H1 (cell line): ENCODE measurements around the gene PTGES3L. TPM values are rescaled to one million over a fixed set of nuclear protein-coding genes. Genes with fewer than 3 reads are reported as not detected.

Source experiments
- CBX5 ChIP-seq: fragments of 300-800, 300-1000 bp; sonication (generic); IDR thresholded peaks from 2 replicates; pipeline ENCODE4 v1.7.1; 2016; ENCODE audit warnings: antibody characterized with exemption, low read length, low read depth
- MAFK ChIP-seq: IDR thresholded peaks from 2 replicates; pipeline ENCODE4 v1.6.1; 2012; ENCODE audit warnings: low read depth, mild to moderate bottlenecking, improper control_type of control experiment, low read length
- POU5F1 ChIP-seq: IDR thresholded peaks from 2 replicates; pipeline ENCODE4 v1.6.1; 2011; ENCODE audit warnings: low read depth, mild to moderate bottlenecking, low read length, moderate library complexity
- RNF2 ChIP-seq: fragments of 200-900, 300-1000 bp; sonication (generic); IDR thresholded peaks from 2 replicates; pipeline ENCODE4 v1.7.1; 2016; ENCODE audit warnings: borderline replicate concordance, low read depth, mild to moderate bottlenecking, antibody characterized with exemption, low read length; ENCODE audit not compliant: poor library complexity, severe bottlenecking; ENCODE audit errors: missing control alignments
- SIRT6 ChIP-seq: IDR thresholded peaks from one replicate; pipeline ENCODE4 v1.7.1; 2012; ENCODE audit warnings: low read length, inconsistent platforms
- polyA plus RNA-seq, 7 experiments: library from polyadenylated mRNA; depleted of rRNA in 3 of 7; stranded (reverse) in 5 of 7; unstranded in 2 of 7; fragments of >200 nt in 5 of 7; fragments of 200-250 nt in 2 of 7; gene quantifications; 1 replicate in 5 of 7; 2 replicates in 1 of 7; 4 replicates in 1 of 7; pipeline versions ENCODE4 v1.2.1 to v1.2.3, GENCODE V29; 2011 to 2013; ENCODE audit warnings: missing spikeins in 2 of 7, mixed read lengths in 2 of 7
- total RNA-seq: library from RNA; stranded (reverse); fragmentation: NEBNext Ultra II Directional; extraction: Animal tissue kit (Norgen Biotek cat#: 25700); gene quantifications from 2 replicates; pipeline ENCODE4 v1.2.1, GENCODE V29; 2021

Gene PTGES3L
- total and polyA plus RNA-seq, 2 of the 8 experiments (the other 6 are each of a cell fraction or from before 2014, with no cell fraction given) = 3.0 to 3.6 TPM

DNA sequence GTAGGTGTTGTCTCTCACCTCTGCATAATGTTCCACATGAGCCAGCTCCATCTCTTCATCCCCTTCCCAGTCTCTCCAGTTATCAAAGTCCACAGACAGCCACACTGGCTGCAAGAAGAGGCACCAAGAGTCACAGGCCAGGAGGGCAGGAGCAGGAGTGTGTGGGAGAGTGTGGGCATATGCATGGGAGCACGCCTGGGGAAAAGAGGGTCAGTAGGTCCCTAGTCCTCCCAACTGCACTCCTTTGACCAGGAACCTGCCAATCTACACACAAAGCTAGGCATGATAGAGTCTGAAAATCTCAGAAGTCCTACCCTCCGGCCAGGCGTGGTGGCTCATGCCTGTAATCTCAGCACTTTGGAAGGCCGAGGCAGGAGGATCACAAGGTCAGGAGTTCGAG lies 8.3 kb downstream of the PTGES3L start (continued):
- TF ChIP-seq POU5F1 = no peak
- TF ChIP-seq CBX5 = no peak
- TF ChIP-seq RNF2 = no peak
- no peak for TF ChIP-seq MAFK
- TF ChIP-seq SIRT6 = no peak
